ENCODE data around the gene CCDC102B.

The CCDC102B gene

DNA sequence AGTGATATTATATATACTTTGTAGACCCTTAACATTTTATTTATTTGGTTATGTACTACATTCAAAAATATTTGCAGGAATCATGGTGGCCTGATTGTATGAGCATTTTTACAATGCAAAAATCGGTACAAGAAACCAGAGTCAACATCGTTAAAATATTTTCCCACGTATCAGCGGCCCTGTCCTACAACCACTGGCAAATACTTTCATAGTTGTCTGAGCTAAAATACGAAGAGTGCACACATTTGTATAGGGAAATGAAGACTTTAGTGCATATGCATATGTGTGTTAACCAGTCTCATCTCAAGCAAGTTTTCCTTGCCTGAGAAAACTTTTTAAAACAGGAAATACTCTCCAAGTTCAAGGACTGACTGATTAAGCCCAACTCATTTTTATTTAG is 35.9 kb downstream of the CCDC102B start:
- H3K4me2 ChIP-seq (ENCODE audit: low read depth, low read length, poor library complexity, severe bottlenecking): no peak overlapping the region
- no peak overlapping the region for H3K27ac ChIP-seq (ENCODE audit: low read depth, low read length)
- no peak overlapping the region for H3K4me3 ChIP-seq (ENCODE audit: insufficient read depth, low read length, poor library complexity, severe bottlenecking)
- H4K20me1 ChIP-seq (ENCODE audit: low read depth, low read length): no peaks in the 10 kb centered on the region
- H3F3A ChIP-seq (ENCODE audit: insufficient read depth): no peaks in the 10 kb centered on the region
- H2AFZ ChIP-seq (ENCODE audit: low read depth, low read length, severe bottlenecking): no peak overlapping the region
- H3K27me3 ChIP-seq (ENCODE audit: low read length): no peaks in the 10 kb centered on the region
- no peaks in the 10 kb centered on the region for H3K9me2 ChIP-seq (replicated peaks; ENCODE audit: insufficient read depth, low read length)
- H3K79me2 ChIP-seq (ENCODE audit: insufficient read depth, low read length): no peaks in the 10 kb centered on the region
- TF ChIP-seq, protein P1, sequence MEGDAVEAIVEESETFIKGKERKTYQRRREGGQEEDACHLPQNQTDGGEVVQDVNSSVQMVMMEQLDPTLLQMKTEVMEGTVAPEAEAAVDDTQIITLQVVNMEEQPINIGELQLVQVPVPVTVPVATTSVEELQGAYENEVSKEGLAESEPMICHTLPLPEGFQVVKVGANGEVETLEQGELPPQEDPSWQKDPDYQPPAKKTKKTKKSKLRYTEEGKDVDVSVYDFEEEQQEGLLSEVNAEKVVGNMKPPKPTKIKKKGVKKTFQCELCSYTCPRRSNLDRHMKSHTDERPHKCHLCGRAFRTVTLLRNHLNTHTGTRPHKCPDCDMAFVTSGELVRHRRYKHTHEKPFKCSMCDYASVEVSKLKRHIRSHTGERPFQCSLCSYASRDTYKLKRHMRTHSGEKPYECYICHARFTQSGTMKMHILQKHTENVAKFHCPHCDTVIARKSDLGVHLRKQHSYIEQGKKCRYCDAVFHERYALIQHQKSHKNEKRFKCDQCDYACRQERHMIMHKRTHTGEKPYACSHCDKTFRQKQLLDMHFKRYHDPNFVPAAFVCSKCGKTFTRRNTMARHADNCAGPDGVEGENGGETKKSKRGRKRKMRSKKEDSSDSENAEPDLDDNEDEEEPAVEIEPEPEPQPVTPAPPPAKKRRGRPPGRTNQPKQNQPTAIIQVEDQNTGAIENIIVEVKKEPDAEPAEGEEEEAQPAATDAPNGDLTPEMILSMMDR (IDR thresholded peaks at IDR 0.05; ENCODE audit: insufficient read depth, low read length, poor library complexity, severe bottlenecking): no peak
- no peak for TF ChIP-seq EZH2phosphoT487 (conservative IDR thresholded peaks at IDR 0.05; ENCODE audit: low read length)
- no peaks in the 10 kb centered on the region for H3K9me3 ChIP-seq (ENCODE audit: insufficient read depth, low read length)
- no peak overlapping the region for H3K9ac ChIP-seq (ENCODE audit: low read length)
- no peaks in the 10 kb centered on the region for H3K36me3 ChIP-seq (ENCODE audit: low read length)

DNA sequence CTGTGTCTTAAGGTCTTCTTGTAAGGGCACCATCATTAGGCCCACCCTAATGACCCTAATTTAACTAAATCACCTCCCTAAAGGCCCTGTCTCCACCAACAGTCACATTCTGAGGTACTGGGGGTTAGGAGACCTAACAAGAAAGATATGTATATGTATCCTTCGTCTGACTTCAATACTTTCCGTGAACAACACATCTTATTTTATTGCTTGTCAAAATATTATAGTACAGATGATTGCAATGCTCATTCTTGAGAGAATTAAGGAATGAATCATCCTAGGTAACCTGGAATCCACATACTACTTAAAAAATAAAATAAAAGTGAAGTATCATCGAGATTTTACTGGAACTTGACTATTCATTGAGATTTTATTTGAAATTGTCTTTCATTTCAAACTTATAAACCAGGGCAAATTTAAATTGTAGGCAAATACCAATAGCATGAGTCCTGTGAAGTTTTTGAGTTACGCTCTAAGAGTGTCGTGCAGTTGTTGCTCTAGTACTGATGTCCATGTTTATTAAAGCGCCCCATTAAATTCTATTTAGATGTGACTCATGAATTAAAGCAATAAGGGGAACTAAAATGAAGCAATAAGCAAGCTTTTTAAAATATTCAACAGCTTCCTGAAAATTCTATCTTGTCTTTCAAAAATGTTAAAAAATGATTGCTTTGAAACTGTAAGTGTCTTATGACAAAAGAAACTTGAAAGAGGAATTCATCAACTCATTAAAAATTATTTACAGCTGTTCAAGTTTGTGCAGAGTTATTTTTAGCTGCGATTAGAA is 40.0 kb downstream of the CCDC102B start:
- H3K36me3 ChIP-seq (ENCODE audit: low read length): no peaks in the 10 kb centered on the region
- H3F3A ChIP-seq (ENCODE audit: insufficient read depth): no peaks in the 10 kb centered on the region
- TF ChIP-seq EZH2phosphoT487 (conservative IDR thresholded peaks at IDR 0.05; ENCODE audit: low read length): no peak
- TF ChIP-seq, protein P1 (IDR thresholded peaks at IDR 0.05; ENCODE audit: insufficient read depth, low read length, poor library complexity, severe bottlenecking): no peak
- H3K27ac ChIP-seq (ENCODE audit: low read depth, low read length): no peak overlapping the region
- H3K27me3 ChIP-seq (ENCODE audit: low read length): no peaks in the 10 kb centered on the region
- H3K9ac ChIP-seq (ENCODE audit: low read length): no peak overlapping the region
- no peak overlapping the region for H3K4me3 ChIP-seq (ENCODE audit: insufficient read depth, low read length, poor library complexity, severe bottlenecking)
- H2AFZ ChIP-seq (ENCODE audit: low read depth, low read length, severe bottlenecking): no peak overlapping the region
- no peaks in the 10 kb centered on the region for H4K20me1 ChIP-seq (ENCODE audit: low read depth, low read length)
- no peaks in the 10 kb centered on the region for H3K9me3 ChIP-seq (ENCODE audit: insufficient read depth, low read length)
- no peaks in the 10 kb centered on the region for H3K79me2 ChIP-seq (ENCODE audit: insufficient read depth, low read length)
- no peak overlapping the region for H3K4me2 ChIP-seq (ENCODE audit: low read depth, low read length, poor library complexity, severe bottlenecking)
- no peaks in the 10 kb centered on the region for H3K9me2 ChIP-seq (replicated peaks; ENCODE audit: insufficient read depth, low read length)

DNA sequence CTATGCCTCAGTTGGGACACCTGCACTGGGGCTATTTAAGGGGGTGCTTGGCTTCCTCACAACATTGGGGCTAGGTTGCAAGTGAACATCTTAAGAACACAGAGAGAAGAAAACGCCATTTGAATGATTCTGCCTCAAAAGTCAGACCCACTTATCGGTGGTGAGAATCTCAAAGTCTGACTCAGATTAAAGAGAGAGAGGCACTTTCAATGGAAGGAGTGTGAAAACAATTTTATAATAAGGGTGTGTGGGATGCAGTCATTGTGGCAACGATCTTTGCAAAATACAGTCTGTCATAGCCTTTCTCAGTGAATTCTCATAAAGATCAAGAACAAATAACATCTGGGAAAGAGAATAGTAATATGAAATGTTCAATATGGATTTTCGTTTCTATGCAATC is 41.8 kb downstream of the CCDC102B start:
- Histone ChIP-seq H4K20me1 (ENCODE audit: low read depth, low read length) (no peaks in the 10 kb centered on the region), H3K27ac (ENCODE audit: low read depth, low read length) (no peak overlapping the region), H3K9ac (ENCODE audit: low read length) (no peak overlapping the region), H3K27me3 (ENCODE audit: low read length) (no peaks in the 10 kb centered on the region), H3K79me2 (ENCODE audit: insufficient read depth, low read length) (no peaks in the 10 kb centered on the region), H2AFZ (ENCODE audit: low read depth, low read length, severe bottlenecking) (no peak overlapping the region), H3K36me3 (ENCODE audit: low read length) (no peaks in the 10 kb centered on the region), H3K9me2 (replicated peaks; ENCODE audit: insufficient read depth, low read length) (no peaks in the 10 kb centered on the region), H3F3A (ENCODE audit: insufficient read depth) (no peaks in the 10 kb centered on the region), H3K9me3 (ENCODE audit: insufficient read depth, low read length) (no peaks in the 10 kb centered on the region), H3K4me2 (ENCODE audit: low read depth, low read length, poor library complexity, severe bottlenecking) (no peak overlapping the region), H3K4me3 (ENCODE audit: insufficient read depth, low read length, poor library complexity, severe bottlenecking) (no peak overlapping the region)
- TF ChIP-seq, protein P1 (IDR thresholded peaks at IDR 0.05; ENCODE audit: insufficient read depth, low read length, poor library complexity, severe bottlenecking): no peak
- TF ChIP-seq EZH2phosphoT487 (conservative IDR thresholded peaks at IDR 0.05; ENCODE audit: low read length): no peak

All from SU-DHL-6 (cell line).